ENCODE data around the gene SLC30A4.

SLC30A4 gene

GRCh38 chr15:45481135-45481534 is 41.4 kb downstream of the SLC30A4 start:
- TF ChIP-seq CTCF (IDR thresholded peaks at IDR 0.05; ENCODE audit: low read depth, low read length), result no peak

GRCh38 chr15:45476410-45476809 is 46.1 kb downstream of the SLC30A4 start:
- no peak overlapping the region for H3K4me3 ChIP-seq (ENCODE audit: low read depth, low read length)
- no peak for TF ChIP-seq CTCF (IDR thresholded peaks at IDR 0.05; ENCODE audit: low read depth, low read length)

More at GRCh38 chr15:45481135-45481534, 41.4 kb downstream of the SLC30A4 start:
- H3K4me3 ChIP-seq (ENCODE audit: low read depth, low read length), result no peak overlapping the region

GRCh38 chr15:45474799-45475198 is 47.8 kb downstream of the SLC30A4 start:
- TF ChIP-seq CTCF (IDR thresholded peaks at IDR 0.05; ENCODE audit: low read depth, low read length), result no peak
- no peak overlapping the region for H3K4me3 ChIP-seq (ENCODE audit: low read depth, low read length)

- H3K4me3 ChIP-seq (ENCODE audit: low read depth, low read length), result no peak overlapping the region
- TF ChIP-seq CTCF (IDR thresholded peaks at IDR 0.05; ENCODE audit: low read depth, low read length), result no peak
Observed at GRCh38 chr15:45473068-45473467, 49.5 kb downstream of the SLC30A4 start.

GRCh38 chr15:45471151-45471550 is 51.4 kb downstream of the SLC30A4 start:
- no peak overlapping the region for H3K4me3 ChIP-seq (ENCODE audit: low read depth, low read length)
- TF ChIP-seq CTCF (IDR thresholded peaks at IDR 0.05; ENCODE audit: low read depth, low read length), result no peak

DNA sequence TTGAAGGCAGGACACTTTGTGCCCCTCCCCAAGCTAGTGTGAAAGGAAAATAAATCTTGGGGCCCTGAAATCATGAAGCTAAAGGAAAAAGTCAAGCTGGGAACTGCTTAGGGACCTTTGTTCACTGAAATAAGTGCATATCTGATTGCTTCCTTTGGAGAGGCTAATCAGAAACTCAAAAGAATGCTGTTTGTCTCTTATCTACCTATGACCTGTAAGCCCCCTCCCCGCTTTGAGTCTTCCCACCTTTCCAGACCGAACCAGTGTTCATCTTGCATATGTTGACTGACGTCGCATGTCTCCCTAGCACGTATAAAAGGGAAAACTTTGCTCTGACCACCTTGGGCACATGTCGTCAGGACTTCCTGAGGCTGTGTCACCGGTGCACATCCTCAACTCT is 53.1 kb downstream of the SLC30A4 start:
- no peak overlapping the region for H3K4me3 ChIP-seq (ENCODE audit: low read depth, low read length)
- no peak for TF ChIP-seq CTCF (IDR thresholded peaks at IDR 0.05; ENCODE audit: low read depth, low read length)

- no peak overlapping the region for H3K4me3 ChIP-seq (ENCODE audit: low read depth, low read length)
- no peak for TF ChIP-seq CTCF (IDR thresholded peaks at IDR 0.05; ENCODE audit: low read depth, low read length)
Observed at GRCh38 chr15:45469027-45469426, 53.5 kb downstream of the SLC30A4 start.
